ENCODE measurements around the gene XPO5.

DNA sequence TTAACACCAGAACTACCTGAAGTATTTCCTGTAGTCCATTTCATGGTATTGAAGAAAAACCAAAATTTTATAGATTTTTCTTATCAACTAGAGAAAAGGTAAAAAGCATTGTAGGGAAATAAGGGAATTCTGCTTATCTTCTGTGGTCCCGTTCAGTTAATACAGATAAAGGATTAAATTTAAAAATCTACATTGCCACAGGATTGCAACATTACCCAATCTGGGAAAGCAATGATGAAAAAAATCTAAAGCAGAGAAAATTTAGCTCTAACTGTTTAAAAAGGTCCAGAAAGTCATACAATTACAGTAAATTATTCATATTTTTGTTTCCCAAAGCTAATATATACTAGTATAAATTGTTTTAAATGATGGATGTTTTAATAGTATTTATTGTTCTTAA, 18.1 kb upstream of the XPO5 start:
- TF ChIP-seq, protein P1, sequence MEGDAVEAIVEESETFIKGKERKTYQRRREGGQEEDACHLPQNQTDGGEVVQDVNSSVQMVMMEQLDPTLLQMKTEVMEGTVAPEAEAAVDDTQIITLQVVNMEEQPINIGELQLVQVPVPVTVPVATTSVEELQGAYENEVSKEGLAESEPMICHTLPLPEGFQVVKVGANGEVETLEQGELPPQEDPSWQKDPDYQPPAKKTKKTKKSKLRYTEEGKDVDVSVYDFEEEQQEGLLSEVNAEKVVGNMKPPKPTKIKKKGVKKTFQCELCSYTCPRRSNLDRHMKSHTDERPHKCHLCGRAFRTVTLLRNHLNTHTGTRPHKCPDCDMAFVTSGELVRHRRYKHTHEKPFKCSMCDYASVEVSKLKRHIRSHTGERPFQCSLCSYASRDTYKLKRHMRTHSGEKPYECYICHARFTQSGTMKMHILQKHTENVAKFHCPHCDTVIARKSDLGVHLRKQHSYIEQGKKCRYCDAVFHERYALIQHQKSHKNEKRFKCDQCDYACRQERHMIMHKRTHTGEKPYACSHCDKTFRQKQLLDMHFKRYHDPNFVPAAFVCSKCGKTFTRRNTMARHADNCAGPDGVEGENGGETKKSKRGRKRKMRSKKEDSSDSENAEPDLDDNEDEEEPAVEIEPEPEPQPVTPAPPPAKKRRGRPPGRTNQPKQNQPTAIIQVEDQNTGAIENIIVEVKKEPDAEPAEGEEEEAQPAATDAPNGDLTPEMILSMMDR (IDR thresholded peaks at IDR 0.05): no peak
- TF ChIP-seq POLR2AphosphoS5 (IDR thresholded peaks at IDR 0.05; ENCODE audit: low read depth, low read length) (no peak), JUND (IDR thresholded peaks at IDR 0.05) (no peak), EP300 (IDR thresholded peaks at IDR 0.05; ENCODE audit: borderline replicate concordance in 1 of 2, low read depth in 1 of 2, low read length in 1 of 2) (no peak), NRF1 (IDR thresholded peaks at IDR 0.05; ENCODE audit: low read depth, low read length) (no peak), GABPA (IDR thresholded peaks at IDR 0.05; ENCODE audit: low read depth) (no peak)
- TF ChIP-seq, protein P2, sequence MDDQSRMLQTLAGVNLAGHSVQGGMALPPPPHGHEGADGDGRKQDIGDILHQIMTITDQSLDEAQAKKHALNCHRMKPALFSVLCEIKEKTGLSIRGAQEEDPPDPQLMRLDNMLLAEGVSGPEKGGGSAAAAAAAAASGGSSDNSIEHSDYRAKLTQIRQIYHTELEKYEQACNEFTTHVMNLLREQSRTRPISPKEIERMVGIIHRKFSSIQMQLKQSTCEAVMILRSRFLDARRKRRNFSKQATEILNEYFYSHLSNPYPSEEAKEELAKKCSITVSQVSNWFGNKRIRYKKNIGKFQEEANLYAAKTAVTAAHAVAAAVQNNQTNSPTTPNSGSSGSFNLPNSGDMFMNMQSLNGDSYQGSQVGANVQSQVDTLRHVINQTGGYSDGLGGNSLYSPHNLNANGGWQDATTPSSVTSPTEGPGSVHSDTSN (IDR thresholded peaks at IDR 0.05): no peak
- TF ChIP-seq, protein P3, sequence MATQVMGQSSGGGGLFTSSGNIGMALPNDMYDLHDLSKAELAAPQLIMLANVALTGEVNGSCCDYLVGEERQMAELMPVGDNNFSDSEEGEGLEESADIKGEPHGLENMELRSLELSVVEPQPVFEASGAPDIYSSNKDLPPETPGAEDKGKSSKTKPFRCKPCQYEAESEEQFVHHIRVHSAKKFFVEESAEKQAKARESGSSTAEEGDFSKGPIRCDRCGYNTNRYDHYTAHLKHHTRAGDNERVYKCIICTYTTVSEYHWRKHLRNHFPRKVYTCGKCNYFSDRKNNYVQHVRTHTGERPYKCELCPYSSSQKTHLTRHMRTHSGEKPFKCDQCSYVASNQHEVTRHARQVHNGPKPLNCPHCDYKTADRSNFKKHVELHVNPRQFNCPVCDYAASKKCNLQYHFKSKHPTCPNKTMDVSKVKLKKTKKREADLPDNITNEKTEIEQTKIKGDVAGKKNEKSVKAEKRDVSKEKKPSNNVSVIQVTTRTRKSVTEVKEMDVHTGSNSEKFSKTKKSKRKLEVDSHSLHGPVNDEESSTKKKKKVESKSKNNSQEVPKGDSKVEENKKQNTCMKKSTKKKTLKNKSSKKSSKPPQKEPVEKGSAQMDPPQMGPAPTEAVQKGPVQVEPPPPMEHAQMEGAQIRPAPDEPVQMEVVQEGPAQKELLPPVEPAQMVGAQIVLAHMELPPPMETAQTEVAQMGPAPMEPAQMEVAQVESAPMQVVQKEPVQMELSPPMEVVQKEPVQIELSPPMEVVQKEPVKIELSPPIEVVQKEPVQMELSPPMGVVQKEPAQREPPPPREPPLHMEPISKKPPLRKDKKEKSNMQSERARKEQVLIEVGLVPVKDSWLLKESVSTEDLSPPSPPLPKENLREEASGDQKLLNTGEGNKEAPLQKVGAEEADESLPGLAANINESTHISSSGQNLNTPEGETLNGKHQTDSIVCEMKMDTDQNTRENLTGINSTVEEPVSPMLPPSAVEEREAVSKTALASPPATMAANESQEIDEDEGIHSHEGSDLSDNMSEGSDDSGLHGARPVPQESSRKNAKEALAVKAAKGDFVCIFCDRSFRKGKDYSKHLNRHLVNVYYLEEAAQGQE (IDR thresholded peaks at IDR 0.05; ENCODE audit: low read depth, low read length): no peak
